MCF 10A (cell line): ENCODE results near the gene ADAM20. TPM values are rescaled to one million over a fixed set of nuclear protein-coding genes. Genes with fewer than 3 reads are reported as not detected.

Source experiments
- total RNA-seq: library from RNA; stranded (reverse); gene quantifications from 2 replicates; pipeline ENCODE4 v1.2.3, GENCODE V29; 2022

ADAM20 gene
- total RNA-seq, 1 experiment from 2014 or later, result 1.4 TPM

Other genes starting within 250 kb of the ADAM20 start
- 45.3 and 55.6 TPM in 2 replicates for gene COX16, start 175.3 kb downstream of the ADAM20 start, total RNA-seq
- gene SYNJ2BP, start 117.9 kb downstream of the ADAM20 start, total RNA-seq, result 12.6 and 20.0 TPM in 2 replicates
- gene ADAM21, start 82.8 kb downstream of the ADAM20 start, total RNA-seq, result 0.37 and 0.59 TPM in 2 replicates
- gene MED6, start 65.7 kb upstream of the ADAM20 start, total RNA-seq, result 41.6 and 60.8 TPM in 2 replicates
- gene TTC9, start 106.9 kb upstream of the ADAM20 start, total RNA-seq, result 0.30 and 0.37 TPM in 2 replicates